Mesenchymal stem cell (in vitro differentiated cells and primary cell): ENCODE measurements around the gene OR2V2.

Experiments
- DNase-seq: peaks from one replicate; pipeline ENCODE4 v3.0.0-alpha.2; 2013
- H2AFZ ChIP-seq: one replicate; pipeline ENCODE4 v1.6.1; 2013; ENCODE audit warnings: low read depth, mild to moderate bottlenecking, control low read depth, inconsistent platforms, low read length, moderate library complexity
- H2AK5ac ChIP-seq: 2 replicates; pipeline ENCODE4 v1.6.1; 2013; ENCODE audit warnings: low read length, moderate library complexity, mild to moderate bottlenecking, inconsistent platforms; ENCODE audit not compliant: severe bottlenecking
- H2BK120ac ChIP-seq: one replicate; pipeline ENCODE4 v1.6.1; 2013; ENCODE audit warnings: low read depth, mild to moderate bottlenecking, inconsistent platforms, low read length, moderate library complexity
- H2BK12ac ChIP-seq, 2 experiments: one replicate each; pipeline ENCODE4 v1.6.1; 2013; ENCODE audit warnings: inconsistent platforms in 2 of 2, low read length in 2 of 2, mild to moderate bottlenecking in 2 of 2, moderate library complexity in 2 of 2, control low read depth in 1 of 2
- H2BK15ac ChIP-seq: one replicate; pipeline ENCODE4 v1.6.1; 2013; ENCODE audit warnings: mild to moderate bottlenecking, low read depth, inconsistent platforms; ENCODE audit not compliant: poor library complexity, severe bottlenecking
- H2BK5ac ChIP-seq: 2 replicates; pipeline ENCODE4 v1.6.1; 2013; ENCODE audit warnings: low read depth, mild to moderate bottlenecking, low read length, control low read depth, inconsistent platforms; ENCODE audit not compliant: poor library complexity, severe bottlenecking
- H3K14ac ChIP-seq, 2 experiments: one replicate each; pipeline ENCODE4 v1.6.1; 2013; ENCODE audit warnings: inconsistent platforms in 2 of 2, low read length in 2 of 2, control low read depth in 1 of 2, mild to moderate bottlenecking in 1 of 2, moderate library complexity in 1 of 2
- H3K18ac ChIP-seq, 2 experiments: one replicate each; pipeline ENCODE4 v1.6.1; 2013; ENCODE audit warnings: inconsistent platforms in 2 of 2, low read length in 2 of 2, control low read depth in 1 of 2, low read depth in 1 of 2, mild to moderate bottlenecking in 1 of 2
- H3K23ac ChIP-seq, 2 experiments: one replicate each; pipeline ENCODE4 v1.6.1; 2013; ENCODE audit warnings: inconsistent platforms in 2 of 2, low read length in 2 of 2, mild to moderate bottlenecking in 2 of 2, moderate library complexity in 2 of 2, control low read depth in 1 of 2
- H3K27ac ChIP-seq: 2 replicates; pipeline ENCODE4 v1.5.1; 2013; ENCODE audit warnings: mild to moderate bottlenecking, moderate library complexity, low read length, control low read depth, inconsistent platforms; ENCODE audit not compliant: poor library complexity, severe bottlenecking
- H3K27me3 ChIP-seq, 2 experiments: 2 replicates each; pipeline versions ENCODE4 v1.6.1 to v1.7.0; 2013; ENCODE audit warnings: low read length in 2 of 2, mild to moderate bottlenecking in 2 of 2, moderate library complexity in 2 of 2, control low read depth in 1 of 2, inconsistent platforms in 1 of 2; ENCODE audit not compliant: control insufficient read depth in 1 of 2, insufficient read depth in 1 of 2
- H3K36me3 ChIP-seq, 2 experiments: 2 replicates each; pipeline versions ENCODE4 v1.6.1 to v1.7.0; 2013; ENCODE audit warnings: low read length in 2 of 2, control low read depth in 1 of 2, inconsistent platforms in 1 of 2, low read depth in 1 of 2, mild to moderate bottlenecking in 1 of 2; ENCODE audit not compliant: insufficient read depth in 2 of 2, control insufficient read depth in 1 of 2
- H3K4ac ChIP-seq, 2 experiments: one replicate each; pipeline ENCODE4 v1.6.1; 2013; ENCODE audit warnings: inconsistent platforms in 2 of 2, low read length in 2 of 2, mild to moderate bottlenecking in 2 of 2, moderate library complexity in 2 of 2, control low read depth in 1 of 2, low read depth in 1 of 2
- H3K4me1 ChIP-seq: 2 replicates; pipeline ENCODE4 v1.6.1; 2013; ENCODE audit warnings: low read depth, low read length, control low read depth; ENCODE audit not compliant: control insufficient read depth, insufficient read depth
- H3K4me2 ChIP-seq: 2 replicates; pipeline ENCODE4 v1.6.1; 2013; ENCODE audit warnings: low read length, mild to moderate bottlenecking, inconsistent platforms; ENCODE audit not compliant: poor library complexity, severe bottlenecking
- H3K4me3 ChIP-seq, 2 experiments: 2 replicates each; pipeline versions ENCODE4 v1.5.1 to v1.7.0; 2013; ENCODE audit warnings: low read length in 2 of 2, mild to moderate bottlenecking in 2 of 2, control low read depth in 1 of 2, low read depth in 1 of 2; ENCODE audit not compliant: insufficient read depth in 1 of 2
- H3K79me1 ChIP-seq: replicated peaks from 2 replicates; pipeline ENCODE4 v1.6.1; 2013; ENCODE audit warnings: mild to moderate bottlenecking, control low read depth, low read length, inconsistent platforms; ENCODE audit not compliant: poor library complexity, severe bottlenecking
- H3K9ac ChIP-seq: 2 replicates; pipeline ENCODE4 v1.7.0; 2013; ENCODE audit warnings: mild to moderate bottlenecking, low read length, moderate library complexity
- H3K9me3 ChIP-seq: 2 replicates; pipeline ENCODE4 v1.7.0; 2013; ENCODE audit warnings: mild to moderate bottlenecking, low read length; ENCODE audit not compliant: control insufficient read depth
- H4K8ac ChIP-seq: one replicate; pipeline ENCODE4 v1.6.1; 2013; ENCODE audit warnings: inconsistent platforms, mild to moderate bottlenecking, low read length, moderate library complexity
- H4K91ac ChIP-seq: one replicate; pipeline ENCODE4 v1.6.1; 2013; ENCODE audit warnings: mild to moderate bottlenecking, low read length, inconsistent platforms
- WGBS: methylation state at CpG from one replicate; pipeline ENCODE4 v1.1.7; 2013; ENCODE audit warnings: mixed read lengths; 5-methylcytosine and 5-hydroxymethylcytosine counted together

OR2V2 gene

GRCh38 chr5:181164076-181164952 is 16.9 kb downstream of the OR2V2 start:
- no peak overlapping the region for H3K18ac ChIP-seq
- H2AK5ac ChIP-seq = no peak overlapping the region
- DNase-seq = peak; percentile 36

GRCh38 chr5:181166812-181167733 is 19.7 kb downstream of the OR2V2 start:
- Histone ChIP-seq H3K36me3 (no peaks in the 10 kb centered on the region), H3K14ac (no peak overlapping the region), H3K4me1 (peaks cover 16% of the 10 kb centered on the region), H3K23ac (no peak overlapping the region), H3K18ac (no peak overlapping the region), H3K9ac (no peak overlapping the region), H3K4me2 (no peak overlapping the region), H2AK5ac (no peak overlapping the region), H2BK12ac (no peak overlapping the region), H3K27me3 (peaks cover 5 to 16% of the 10 kb centered on the region in 2 experiments), H3K9me3 (no peaks in the 10 kb centered on the region), H3K79me1 (no peaks in the 10 kb centered on the region), H2BK15ac (no peak overlapping the region), H4K91ac (no peak overlapping the region), H3K4me3 (no peak overlapping the region), H4K8ac (no peak overlapping the region), H2BK120ac (no peak overlapping the region), H3K4ac (no peak overlapping the region), H3K27ac (no peak overlapping the region), H2AFZ (no peak overlapping the region), H2BK5ac (no peak overlapping the region)
- 70% methylated on average over 1 of the region's 6 CpGs for WGBS
- peak; percentile 37 for DNase-seq

More at GRCh38 chr5:181164076-181164952, 16.9 kb downstream of the OR2V2 start:
- Histone ChIP-seq H3K9ac (no peak overlapping the region), H3K36me3 (no peaks in the 10 kb centered on the region), H3K27ac (no peak overlapping the region), H3K4ac (no peak overlapping the region), H2BK15ac (no peak overlapping the region), H4K8ac (no peak overlapping the region), H3K14ac (no peak overlapping the region), H3K4me1 (peaks cover 18% of the 10 kb centered on the region), H3K79me1 (no peaks in the 10 kb centered on the region), H2AFZ (no peak overlapping the region), H2BK5ac (no peak overlapping the region), H3K27me3 (peaks cover 5 to 10% of the 10 kb centered on the region in 2 experiments), H2BK120ac (no peak overlapping the region), H4K91ac (no peak overlapping the region), H3K4me3 (peak overlapping the region in 1 of 2 experiments; percentile 55), H3K23ac (no peak overlapping the region), H2BK12ac (no peak overlapping the region), H3K9me3 (no peaks in the 10 kb centered on the region), H3K4me2 (no peak overlapping the region)
- 39% methylated on average over 51 of the region's 52 CpGs for WGBS

GRCh38 chr5:181167814-181168488 is 20.6 kb downstream of the OR2V2 start:
- H2AK5ac ChIP-seq = no peak overlapping the region
- no peak overlapping the region for H2BK12ac ChIP-seq
- no peak overlapping the region for H3K27ac ChIP-seq
- H3K23ac ChIP-seq = no peak overlapping the region
- H2BK15ac ChIP-seq = no peak overlapping the region
- no peak overlapping the region for H2BK5ac ChIP-seq
- no peak overlapping the region for H2BK120ac ChIP-seq
- peak overlapping the region; percentile 68 for H2AFZ ChIP-seq
- H3K9ac ChIP-seq = peak overlapping the region; percentile 25
- H4K91ac ChIP-seq = no peak overlapping the region
- H3K9me3 ChIP-seq = no peaks in the 10 kb centered on the region
- H3K4me3 ChIP-seq = peak overlapping the region in 1 of 2 experiments; percentile 10
- H3K14ac ChIP-seq = no peak overlapping the region
- WGBS = 19% methylated on average over 10 of the region's 11 CpGs
- no peak for DNase-seq
- H3K27me3 ChIP-seq = peaks cover 5 to 16% of the 10 kb centered on the region in 2 experiments
- no peak overlapping the region for H3K18ac ChIP-seq
- H3K4me1 ChIP-seq = peaks cover 16% of the 10 kb centered on the region
- H3K79me1 ChIP-seq = no peaks in the 10 kb centered on the region
- no peak overlapping the region for H3K4ac ChIP-seq
- H3K4me2 ChIP-seq = no peak overlapping the region
- H4K8ac ChIP-seq = no peak overlapping the region
- no peaks in the 10 kb centered on the region for H3K36me3 ChIP-seq
